Measurements from ENCODE around the gene ARHGAP8. TPM values are rescaled to one million over a fixed set of nuclear protein-coding genes. Genes with fewer than 3 reads are reported as not detected.
"Not testable (repeated sequence)": the region's sequence is repeated elsewhere in the genome, so short reads cannot be mapped to it uniquely, and the experiment has no call there.

The ARHGAP8 gene
- total and polyA plus RNA-seq, 2 donors (not counting 1 experiment from before 2014, with no cell fraction given): 0.37 TPM; not detected in 1

GRCh38 chr22:44848791-44849420, 96.5 kb downstream of the ARHGAP8 start:
- ATAC-seq (ENCODE audit: low read depth) (no peak), DNase-seq (no peak)
- H3K9ac ChIP-seq (ENCODE audit: low read length): no peak overlapping the region
- ChIA-PET CTCF (no interaction called here), POLR2A (no interaction called here)
- no peaks in the 10 kb centered on the region for H3K4me1 Mint-ChIP-seq
- peaks cover 0 to 2% (median 0%) of the 10 kb centered on the region in 4 experiments for H3K27me3 ChIP-seq (replicated peaks in 1 of 4; ENCODE audit: control extremely low read depth in 1 of 4, control insufficient read depth in 3 of 4, insufficient read depth in 4 of 4, low read length in 3 of 4)
- no peaks in the 10 kb centered on the region for H3K4me1 ChIP-seq (ENCODE audit: control insufficient read depth in 2 of 2, insufficient read depth in 2 of 2, low read length in 2 of 2)
- peaks cover 0 to 20% (median 0%) of the 10 kb centered on the region in 3 donors for H3K9me3 ChIP-seq (ENCODE audit: control extremely low read depth in 1 of 3, control insufficient read depth in 2 of 3, insufficient read depth in 1 of 3, low read length in 2 of 3)
- intact Hi-C loops (cut with micrococcal nuclease): no loop called here
- peaks cover 7% of the 10 kb centered on the region for H3K27me3 Mint-ChIP-seq
- no peak overlapping the region for H3K27ac Mint-ChIP-seq
- H3K36me3 ChIP-seq (replicated peaks in 1 of 2; ENCODE audit: control extremely low read depth in 1 of 2, control insufficient read depth in 1 of 2, extremely low read depth in 1 of 2, insufficient read depth in 2 of 2, low read length in 1 of 2): no peaks in the 10 kb centered on the region
- no peaks in the 10 kb centered on the region for H3K79me2 ChIP-seq (ENCODE audit: control insufficient read depth, insufficient read depth, low read length)
- H3K4me3 ChIP-seq (ENCODE audit: control extremely low read depth in 1 of 5, extremely low read depth in 1 of 5, insufficient read depth in 1 of 5, low read depth in 2 of 5, low read length in 4 of 5): no peak overlapping the region
- no peak overlapping the region for H2AFZ ChIP-seq (ENCODE audit: insufficient read depth, low read depth, low read length, poor library complexity, severe bottlenecking)
- TF ChIP-seq EZH2 (IDR thresholded peaks at IDR 0.05; ENCODE audit: borderline replicate concordance, insufficient read depth, low read depth, low read length, poor library complexity, severe bottlenecking) (no peak), CTCF (IDR thresholded peaks at IDR 0.05) (no peak)
- H3K9me3 Mint-ChIP-seq (ENCODE audit: insufficient read depth): peaks cover 3% of the 10 kb centered on the region
- no peak overlapping the region for H3K4me2 ChIP-seq (replicated peaks; ENCODE audit: low read depth, low read length, poor library complexity, severe bottlenecking)
- H3K4me3 Mint-ChIP-seq: no peak overlapping the region
- H3K27ac ChIP-seq (ENCODE audit: low read length in 2 of 2): no peak overlapping the region
- whole genome bisulfite sequencing (ENCODE audit: insufficient coverage): 95% methylated on average over 20 of the region's 21 CpGs
- no peaks in the 10 kb centered on the region for H4K20me1 ChIP-seq (ENCODE audit: control insufficient read depth, insufficient read depth, low read length, poor library complexity, severe bottlenecking)

- no peaks in the 10 kb centered on the region for H3K36me3 ChIP-seq (replicated peaks in 1 of 2; ENCODE audit: control extremely low read depth in 1 of 2, control insufficient read depth in 1 of 2, extremely low read depth in 1 of 2, insufficient read depth in 2 of 2, low read length in 1 of 2)
- H4K20me1 ChIP-seq (ENCODE audit: control insufficient read depth, insufficient read depth, low read length, poor library complexity, severe bottlenecking): no peaks in the 10 kb centered on the region
- no peak overlapping the region for H3K4me3 ChIP-seq (ENCODE audit: control extremely low read depth in 1 of 5, extremely low read depth in 1 of 5, insufficient read depth in 1 of 5, low read depth in 2 of 5, low read length in 4 of 5)
- H3K4me2 ChIP-seq (replicated peaks; ENCODE audit: low read depth, low read length, poor library complexity, severe bottlenecking): no peak overlapping the region
- TF ChIP-seq EZH2 (IDR thresholded peaks at IDR 0.05; ENCODE audit: borderline replicate concordance, insufficient read depth, low read depth, low read length, poor library complexity, severe bottlenecking) (no peak), CTCF (IDR thresholded peaks at IDR 0.05) (no peak)
- Mint-ChIP-seq H3K4me1 (no peaks in the 10 kb centered on the region), H3K27me3 (peaks cover 4% of the 10 kb centered on the region), H3K9me3 (ENCODE audit: insufficient read depth) (no peaks in the 10 kb centered on the region), H3K4me3 (no peak overlapping the region), H3K27ac (no peak overlapping the region)
- H3K79me2 ChIP-seq (ENCODE audit: control insufficient read depth, insufficient read depth, low read length): no peaks in the 10 kb centered on the region
- ATAC-seq (ENCODE audit: low read depth) (no peak), DNase-seq (no peak)
- no peak overlapping the region for H3K9ac ChIP-seq (ENCODE audit: low read length)
- no peaks in the 10 kb centered on the region for H3K9me3 ChIP-seq (ENCODE audit: control extremely low read depth in 1 of 3, control insufficient read depth in 2 of 3, insufficient read depth in 1 of 3, low read length in 2 of 3)
- ChIA-PET CTCF (no interaction called here), POLR2A (interaction anchor here (0.6 kb wide), 1 partner anchor 289 kb away, joined by 3 read pairs; no protein-coding TSS in a partner anchor)
- intact Hi-C loops (cut with micrococcal nuclease): no loop called here
- H3K27me3 ChIP-seq (replicated peaks in 1 of 4; ENCODE audit: control extremely low read depth in 1 of 4, control insufficient read depth in 3 of 4, insufficient read depth in 4 of 4, low read length in 3 of 4): peaks cover 0 to 2% (median 0%) of the 10 kb centered on the region in 4 experiments
- no peaks in the 10 kb centered on the region for H3K4me1 ChIP-seq (ENCODE audit: control insufficient read depth in 2 of 2, insufficient read depth in 2 of 2, low read length in 2 of 2)
- no peak overlapping the region for H3K27ac ChIP-seq (ENCODE audit: low read length in 2 of 2)
- 96% methylated on average over 5 of the region's 6 CpGs for WGBS (ENCODE audit: insufficient coverage)
- no peak overlapping the region for H2AFZ ChIP-seq (ENCODE audit: insufficient read depth, low read depth, low read length, poor library complexity, severe bottlenecking)
Observed at GRCh38 chr22:44850946-44851345, 98.6 kb downstream of the ARHGAP8 start.

- intact Hi-C loops (cut with micrococcal nuclease); H3K27me3 ChIP-seq (replicated peaks in 1 of 4; ENCODE audit: control extremely low read depth in 1 of 4, control insufficient read depth in 3 of 4, insufficient read depth in 4 of 4, low read length in 3 of 4); H4K20me1 ChIP-seq (ENCODE audit: control insufficient read depth, insufficient read depth, low read length, poor library complexity, severe bottlenecking); H3K27ac ChIP-seq (ENCODE audit: low read length in 2 of 2); H3K4me2 ChIP-seq (replicated peaks; ENCODE audit: low read depth, low read length, poor library complexity, severe bottlenecking); H3K9ac ChIP-seq (ENCODE audit: low read length); H3K9me3 ChIP-seq (ENCODE audit: control extremely low read depth in 1 of 3, control insufficient read depth in 2 of 3, insufficient read depth in 1 of 3, low read length in 2 of 3); H2AFZ ChIP-seq (ENCODE audit: insufficient read depth, low read depth, low read length, poor library complexity, severe bottlenecking); H3K9me3 Mint-ChIP-seq (ENCODE audit: insufficient read depth); H3K4me1 ChIP-seq (ENCODE audit: control insufficient read depth in 2 of 2, insufficient read depth in 2 of 2, low read length in 2 of 2); H3K4me1 Mint-ChIP-seq; DNase-seq; H3K27ac Mint-ChIP-seq; CTCF ChIA-PET; H3K79me2 ChIP-seq (ENCODE audit: control insufficient read depth, insufficient read depth, low read length); ATAC-seq (ENCODE audit: low read depth); H3K4me3 Mint-ChIP-seq; H3K36me3 ChIP-seq (replicated peaks in 1 of 2; ENCODE audit: control extremely low read depth in 1 of 2, control insufficient read depth in 1 of 2, extremely low read depth in 1 of 2, insufficient read depth in 2 of 2, low read length in 1 of 2); H3K27me3 Mint-ChIP-seq; H3K4me3 ChIP-seq (ENCODE audit: control extremely low read depth in 1 of 5, extremely low read depth in 1 of 5, insufficient read depth in 1 of 5, low read depth in 2 of 5, low read length in 4 of 5): not testable (repeated sequence)
- WGBS (ENCODE audit: insufficient coverage): 96% methylated on average over 4 of the region's 8 CpGs
- POLR2A ChIA-PET: interaction anchor here (0.7 kb wide), 1 partner anchor 100 kb away, joined by 3 read pairs; no protein-coding TSS in a partner anchor
Observed at GRCh38 chr22:44854641-44855040, 102.3 kb downstream of the ARHGAP8 start.

Measured in B cell (primary cell).